Stimulated activated naive CD8-positive, alpha-beta T cell treated with anti-CD3 and anti-CD28 coated beads, Interleukin-15, amount 100 ng/mL, for 72 hours (primary cell): Measurements from ENCODE around the gene OCLN.
"Not testable (repeated sequence)": the region's sequence is repeated elsewhere in the genome, so short reads cannot be mapped to it uniquely, and the experiment has no call there.

ENCODE experiments used
- ATAC-seq: fragments of 150-1000 bp; cut with Tn5 transposase; 2 replicates; pipeline ENCODE4 v1.10.0; 2021; ENCODE audit warnings: mild to moderate bottlenecking, moderate library complexity
- DNase-seq, 2 donors: peaks; one replicate each; pipeline ENCODE4 v3.0.0; 2021 to 2022
- H3K27ac Mint-ChIP-seq, 2 donors: one replicate each; pipeline ENCODE4 v1.8.0; 2022; ENCODE audit warnings: mild to moderate bottlenecking in 2 of 2, mixed read lengths in 2 of 2, moderate library complexity in 2 of 2
- H3K27me3 Mint-ChIP-seq: one replicate; pipeline ENCODE4 v1.8.0; 2022; ENCODE audit warnings: mixed read lengths
- H3K4me1 Mint-ChIP-seq: one replicate; pipeline ENCODE4 v1.8.0; 2022; ENCODE audit warnings: mild to moderate bottlenecking, mixed read lengths
- H3K4me3 Mint-ChIP-seq, 2 donors: one replicate each; pipeline ENCODE4 v1.8.0; 2022; ENCODE audit warnings: mild to moderate bottlenecking in 2 of 2, mixed read lengths in 2 of 2, moderate library complexity in 1 of 2
- H3K9me3 Mint-ChIP-seq, 2 donors: one replicate each; pipeline ENCODE4 v1.8.0; 2022; ENCODE audit warnings: mixed read lengths in 2 of 2

Gene OCLN

DNA sequence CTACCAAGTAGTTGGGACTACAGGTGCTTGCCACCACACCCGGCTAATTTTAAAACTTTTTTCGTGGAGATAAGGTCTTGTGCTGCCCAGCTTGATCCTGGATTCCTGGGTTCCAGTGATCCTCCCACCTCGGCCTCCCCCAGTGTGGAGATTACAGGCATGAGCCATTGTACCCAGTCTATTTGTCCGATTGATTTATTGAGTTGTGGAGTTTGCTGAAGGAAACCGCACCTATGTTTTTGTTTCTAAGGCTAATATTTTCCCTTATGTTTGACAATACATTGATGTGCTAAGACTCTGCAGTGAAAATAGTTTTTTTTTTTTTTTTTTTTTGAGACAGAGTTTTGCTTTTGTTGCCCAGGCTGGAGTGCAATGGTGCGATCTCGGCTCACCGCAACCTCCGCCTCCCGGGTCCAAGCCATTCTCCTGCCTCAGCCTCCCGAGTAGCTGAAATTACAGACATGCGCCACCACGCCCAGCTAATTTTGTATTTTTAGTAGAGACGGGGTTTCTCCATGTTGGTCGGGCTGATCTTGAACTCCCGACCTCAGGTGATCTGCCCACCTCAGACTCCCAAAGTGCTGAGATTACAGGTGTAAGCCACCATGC is 20.0 kb upstream of the OCLN start:
- DNase-seq, H3K4me1 Mint-ChIP-seq, H3K27me3 Mint-ChIP-seq, H3K4me3 Mint-ChIP-seq, H3K9me3 Mint-ChIP-seq, ATAC-seq, H3K27ac Mint-ChIP-seq: not testable (repeated sequence)

DNA sequence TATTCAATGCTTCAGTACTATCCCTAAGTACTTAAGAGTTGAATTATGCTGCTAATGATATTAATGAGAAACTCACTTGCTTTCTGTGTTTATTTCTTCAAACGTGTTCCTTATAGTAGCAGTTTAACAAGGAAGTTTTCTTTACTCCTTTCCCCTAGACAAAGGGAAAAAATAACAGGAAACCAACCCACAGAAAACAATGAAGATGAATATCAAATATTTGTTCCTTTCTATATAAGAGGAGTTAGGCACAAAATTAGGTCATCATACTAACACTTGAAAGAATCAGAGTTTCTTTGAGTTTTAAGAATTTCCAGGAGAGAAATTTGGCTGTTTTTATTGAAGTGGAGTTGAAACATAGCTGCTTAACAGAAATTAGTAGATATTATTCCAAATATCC is 15.4 kb upstream of the OCLN start:
- Mint-ChIP-seq H3K4me1 (no peaks in the 10 kb centered on the region), H3K27ac (no peak overlapping the region), H3K27me3 (no peaks in the 10 kb centered on the region), H3K9me3 (no peaks in the 10 kb centered on the region), H3K4me3 (no peak overlapping the region)
- DNase-seq (no peak), ATAC-seq (no peak)

DNA sequence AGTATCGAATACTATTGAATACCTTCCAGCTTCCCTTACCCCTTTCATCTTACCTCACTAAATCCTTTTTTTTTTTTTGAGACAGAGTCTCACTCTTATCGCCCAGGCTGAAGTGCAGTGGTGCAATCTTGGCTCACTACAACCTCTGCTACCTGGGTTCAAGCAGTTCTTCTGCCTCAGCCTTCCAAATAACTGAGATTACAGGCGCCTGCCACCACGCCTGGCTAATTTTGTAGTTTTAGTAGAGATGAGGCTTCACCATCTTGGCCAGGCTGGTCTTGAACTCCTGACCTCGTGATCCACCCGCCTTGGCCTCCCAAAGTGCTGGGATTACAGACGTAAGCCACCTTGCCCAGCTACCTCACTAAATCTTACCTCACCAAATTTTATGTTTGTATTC is 14.3 kb upstream of the OCLN start:
- not testable (repeated sequence) for ATAC-seq, H3K9me3 Mint-ChIP-seq, DNase-seq, H3K4me1 Mint-ChIP-seq, H3K27me3 Mint-ChIP-seq, H3K4me3 Mint-ChIP-seq, H3K27ac Mint-ChIP-seq

DNA sequence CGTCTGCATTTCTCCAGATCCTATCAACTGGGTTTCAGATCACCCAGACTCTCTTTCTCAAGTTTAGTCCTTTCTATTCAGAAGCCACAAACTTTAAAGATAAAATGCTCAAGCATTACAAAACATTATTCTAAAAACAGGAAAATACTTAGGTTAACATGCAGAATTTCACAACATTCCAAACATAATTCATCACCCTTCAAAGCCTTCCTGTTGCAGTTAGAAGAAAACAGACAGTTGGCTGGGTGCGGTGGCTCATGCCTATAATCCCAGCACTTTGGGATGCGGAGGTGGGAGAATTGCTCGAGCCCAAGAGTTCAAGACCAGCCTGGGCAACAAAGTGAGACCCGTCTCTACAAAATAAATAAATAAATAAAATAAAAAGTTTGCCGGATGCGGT is 7.7 kb upstream of the OCLN start:
- Mint-ChIP-seq H3K9me3 (no peaks in the 10 kb centered on the region), H3K4me3 (no peak overlapping the region), H3K27ac (no peak overlapping the region), H3K27me3 (peaks cover 3% of the 10 kb centered on the region), H3K4me1 (no peaks in the 10 kb centered on the region)
- DNase-seq = no peak
- ATAC-seq = no peak

DNA sequence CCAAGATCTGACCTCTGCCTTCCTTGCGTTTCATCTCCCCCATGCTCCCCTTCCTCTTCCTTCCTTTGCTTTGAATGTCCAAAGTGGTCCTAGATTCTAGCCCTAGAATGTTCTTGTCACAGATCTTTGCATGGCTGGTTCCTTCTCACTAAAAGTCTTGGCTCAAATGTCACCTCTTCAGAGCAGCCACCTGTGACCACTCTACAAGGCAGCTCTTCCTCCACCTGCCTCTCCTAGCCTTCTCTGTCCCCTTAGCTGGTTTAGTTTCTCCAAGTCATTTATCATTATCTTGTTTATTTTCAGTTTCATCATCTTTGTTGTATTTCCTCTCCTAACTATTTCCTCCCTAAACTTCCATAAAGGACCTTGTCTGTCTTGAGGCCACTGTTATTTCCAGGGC is 7.1 kb upstream of the OCLN start:
- ATAC-seq (no peak), DNase-seq (no peak)
- peaks cover 9% of the 10 kb centered on the region for H3K27me3 Mint-ChIP-seq
- H3K4me1 Mint-ChIP-seq = no peaks in the 10 kb centered on the region
- no peak overlapping the region for H3K4me3 Mint-ChIP-seq
- no peaks in the 10 kb centered on the region for H3K9me3 Mint-ChIP-seq
- no peak overlapping the region for H3K27ac Mint-ChIP-seq

DNA sequence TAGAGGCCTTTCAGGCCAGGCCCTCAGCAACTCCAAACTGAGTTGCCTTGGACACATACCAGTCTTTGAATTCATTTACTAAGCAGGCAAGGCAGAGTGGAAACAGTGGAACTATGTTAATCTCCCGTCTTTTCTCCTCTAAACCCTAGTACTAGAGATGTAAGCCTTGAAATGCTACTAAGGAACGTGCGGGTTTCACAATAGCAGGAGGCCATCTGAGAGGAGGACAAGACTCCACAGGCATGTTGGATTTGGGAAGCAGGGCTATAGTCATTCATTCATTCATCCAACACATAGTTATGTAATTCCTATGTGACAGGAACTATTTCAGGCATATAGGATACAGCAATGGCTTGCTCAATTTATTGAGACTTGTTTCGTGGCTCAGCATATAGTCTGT is 3.3 kb upstream of the OCLN start:
- Mint-ChIP-seq H3K9me3 (no peaks in the 10 kb centered on the region), H3K4me1 (peaks cover 15% of the 10 kb centered on the region), H3K27ac (no peak overlapping the region), H3K4me3 (no peak overlapping the region), H3K27me3 (peaks cover 47% of the 10 kb centered on the region)
- DNase-seq (no peak), ATAC-seq (no peak)

DNA sequence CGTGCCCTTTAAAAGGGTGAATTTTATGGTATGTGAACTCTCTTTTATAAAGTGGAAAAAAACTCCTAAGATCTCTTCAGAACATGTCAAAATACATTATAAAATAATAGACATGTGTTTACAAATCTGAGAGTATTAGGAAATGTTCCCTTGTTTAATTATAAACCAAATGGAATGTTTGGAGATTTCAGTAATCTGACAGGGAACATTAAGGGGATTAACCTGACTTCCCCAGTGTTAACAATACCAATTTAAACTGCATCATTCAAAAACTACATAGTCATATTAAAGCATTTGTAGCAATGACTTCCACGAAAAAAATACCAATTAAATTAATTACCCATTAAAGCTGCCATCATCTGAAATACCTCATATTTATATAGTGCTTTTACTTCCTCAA is 1.6 kb upstream of the OCLN start:
- no peak overlapping the region for H3K4me3 Mint-ChIP-seq
- DNase-seq (no peak), ATAC-seq (no peak)
- H3K27me3 Mint-ChIP-seq = peaks cover 64% of the 10 kb centered on the region
- H3K4me1 Mint-ChIP-seq = peaks cover 15% of the 10 kb centered on the region
- no peaks in the 10 kb centered on the region for H3K9me3 Mint-ChIP-seq
- no peak overlapping the region for H3K27ac Mint-ChIP-seq

DNA sequence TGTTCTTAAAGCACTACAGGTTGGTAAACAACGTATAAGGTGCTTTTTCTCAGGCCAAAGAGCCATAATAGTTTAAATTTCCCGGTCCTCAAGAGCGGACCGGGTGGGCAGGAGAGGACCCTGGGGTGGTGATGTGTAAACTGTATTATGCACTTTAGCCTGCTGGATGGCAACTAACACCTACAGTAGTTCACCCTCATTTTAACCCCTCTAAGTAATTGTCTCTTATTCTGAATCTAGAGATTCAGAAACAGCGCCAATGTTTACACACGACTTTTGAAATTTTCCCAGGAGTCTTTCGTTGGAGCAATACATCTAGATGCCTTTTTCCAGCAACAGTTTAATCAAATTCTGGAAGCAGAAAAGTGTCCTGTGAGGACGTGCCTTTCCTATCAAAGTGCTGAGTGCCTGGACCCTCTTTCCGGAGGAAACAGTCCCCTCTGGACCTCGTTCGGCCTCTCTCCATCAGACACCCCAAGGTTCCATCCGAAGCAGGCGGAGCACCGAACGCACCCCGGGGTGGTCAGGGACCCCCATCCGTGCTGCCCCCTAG is 676 bp upstream of the OCLN start:
- peak overlapping the region; percentile 82 to 85 for H3K4me3 Mint-ChIP-seq
- no peak for ATAC-seq
- DNase-seq = no peak
- peaks cover 66% of the 10 kb centered on the region for H3K27me3 Mint-ChIP-seq
- H3K27ac Mint-ChIP-seq = no peak overlapping the region
- H3K4me1 Mint-ChIP-seq = peaks cover 15% of the 10 kb centered on the region
- no peaks in the 10 kb centered on the region for H3K9me3 Mint-ChIP-seq

DNA sequence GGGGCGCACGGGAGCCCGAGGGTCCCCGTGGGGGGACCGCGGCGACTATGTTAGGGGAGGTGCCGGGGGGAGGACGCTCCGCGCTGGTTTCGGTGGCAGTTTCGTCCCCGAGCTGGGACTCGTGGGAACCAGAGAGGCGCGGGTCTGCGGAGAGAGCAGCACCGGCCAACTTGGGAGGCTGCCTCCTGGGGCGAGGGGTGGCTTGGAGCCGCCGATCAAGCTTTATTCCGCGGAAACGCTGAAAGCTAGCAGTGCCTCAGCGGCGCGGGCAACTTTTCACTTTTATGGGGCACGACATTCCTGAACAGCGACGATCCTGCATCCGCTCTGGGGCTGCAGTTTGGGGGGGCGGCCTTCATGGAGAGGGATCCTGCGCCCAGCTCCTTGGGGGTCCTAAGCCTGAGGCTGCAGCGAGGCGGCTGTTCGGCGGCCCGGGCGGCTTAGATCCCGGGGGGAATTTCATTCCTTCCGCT is 369 bp downstream of the OCLN start:
- ATAC-seq = peak; percentile 71
- H3K27me3 Mint-ChIP-seq = peaks cover 77% of the 10 kb centered on the region
- peak in 1 of 2 donors; percentile 22 for DNase-seq
- H3K4me1 Mint-ChIP-seq = peaks cover 15% of the 10 kb centered on the region
- H3K27ac Mint-ChIP-seq = no peak overlapping the region
- no peaks in the 10 kb centered on the region for H3K9me3 Mint-ChIP-seq
- H3K4me3 Mint-ChIP-seq = peak overlapping the region; percentile 82 to 85

DNA sequence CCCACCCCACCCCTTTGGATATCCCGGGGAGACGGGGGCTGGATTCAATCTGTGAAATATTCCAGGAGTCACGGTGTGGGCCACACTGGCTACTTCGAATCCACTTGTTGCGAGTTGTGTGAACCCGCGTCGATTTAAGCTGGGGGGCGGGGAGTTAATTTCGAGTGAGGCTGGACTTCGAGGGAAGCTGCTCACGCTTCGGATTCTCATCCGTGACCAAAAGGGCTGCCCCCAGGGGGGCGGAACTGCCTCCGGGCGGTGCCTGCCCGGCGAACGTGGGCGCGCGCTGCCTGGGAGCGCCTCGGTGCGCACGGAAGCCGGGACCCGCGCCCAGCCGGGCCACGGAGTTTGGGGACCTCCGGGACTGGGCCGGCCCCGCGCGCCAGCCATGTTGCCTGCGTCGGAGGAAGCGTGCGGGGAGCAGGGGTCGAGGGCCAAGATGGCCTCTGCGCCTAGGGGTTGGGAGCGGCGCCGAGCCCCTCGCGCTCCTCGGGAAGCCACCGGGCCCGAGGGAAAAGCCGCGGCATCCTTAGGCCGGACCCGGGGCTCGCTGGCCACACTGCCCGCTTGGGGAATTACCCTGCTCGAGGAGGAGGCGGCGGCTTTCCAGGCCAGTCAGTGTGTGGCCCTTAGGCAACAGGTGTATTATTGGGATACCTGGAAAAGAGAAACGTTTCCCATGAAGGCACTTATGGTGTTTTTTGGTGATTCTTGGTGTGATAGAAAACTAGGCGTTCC is 975 bp downstream of the OCLN start:
- Mint-ChIP-seq H3K4me3 (peak overlapping the region; percentile 82 to 85), H3K4me1 (peaks cover 15% of the 10 kb centered on the region), H3K27me3 (peaks cover 79% of the 10 kb centered on the region), H3K9me3 (no peaks in the 10 kb centered on the region), H3K27ac (no peak overlapping the region)
- DNase-seq (peak; percentile 11 to 32), ATAC-seq (peak; percentile 73)

DNA sequence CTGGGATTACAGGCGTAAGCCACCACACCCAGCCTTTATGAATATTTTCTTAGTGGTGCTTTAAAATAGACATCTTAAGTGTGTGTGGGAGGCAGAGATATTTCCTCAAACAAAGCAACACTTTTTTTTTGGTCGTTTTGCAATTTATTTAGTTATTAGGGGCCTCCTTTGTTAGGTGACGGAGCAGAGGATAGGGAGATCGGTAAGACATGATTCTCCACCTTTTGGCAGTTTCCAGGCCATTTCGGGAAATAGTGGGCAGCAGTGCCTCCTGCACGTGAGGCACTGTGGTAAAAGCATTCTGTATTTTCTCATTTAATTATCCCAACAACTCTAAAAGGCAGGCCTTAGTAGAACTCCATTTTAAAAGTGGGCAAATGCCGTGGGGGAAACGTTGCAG is 1.9 kb downstream of the OCLN start:
- H3K27me3 Mint-ChIP-seq = peaks cover 79% of the 10 kb centered on the region
- H3K4me1 Mint-ChIP-seq = peaks cover 15% of the 10 kb centered on the region
- ATAC-seq = no peak
- H3K4me3 Mint-ChIP-seq = peak overlapping the region in 1 of 2 donors; percentile 44
- no peak for DNase-seq
- H3K27ac Mint-ChIP-seq = no peak overlapping the region
- no peaks in the 10 kb centered on the region for H3K9me3 Mint-ChIP-seq

DNA sequence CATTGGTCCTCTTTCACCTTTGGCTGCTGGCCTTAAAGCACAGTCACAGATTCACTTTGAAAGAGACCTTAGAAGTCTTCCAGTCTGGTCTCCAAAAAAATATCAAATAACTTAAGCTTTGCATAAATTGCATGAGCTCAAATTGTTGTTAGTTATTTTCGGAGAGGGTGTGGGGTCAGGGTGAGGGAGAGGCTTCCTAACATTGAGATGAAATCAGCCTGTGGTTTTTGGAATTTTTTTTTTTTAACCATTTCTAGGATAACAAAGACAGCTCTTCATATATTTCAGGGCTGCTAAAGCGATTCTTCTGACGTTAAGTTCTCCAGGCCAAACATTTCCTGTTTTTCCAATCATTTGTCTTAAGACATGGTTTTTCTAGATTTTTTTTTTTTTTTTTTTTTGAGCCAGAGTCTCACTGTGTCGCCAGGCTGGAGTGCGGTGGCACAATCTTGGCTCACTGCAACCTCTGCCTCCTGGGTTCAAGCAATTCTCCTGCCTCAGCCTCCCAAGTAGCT is 4.5 kb downstream of the OCLN start:
- peaks cover 54% of the 10 kb centered on the region for H3K27me3 Mint-ChIP-seq
- DNase-seq (no peak), ATAC-seq (no peak)
- no peak overlapping the region for H3K4me3 Mint-ChIP-seq
- H3K9me3 Mint-ChIP-seq = no peaks in the 10 kb centered on the region
- H3K27ac Mint-ChIP-seq = no peak overlapping the region
- H3K4me1 Mint-ChIP-seq = peaks cover 13% of the 10 kb centered on the region

DNA sequence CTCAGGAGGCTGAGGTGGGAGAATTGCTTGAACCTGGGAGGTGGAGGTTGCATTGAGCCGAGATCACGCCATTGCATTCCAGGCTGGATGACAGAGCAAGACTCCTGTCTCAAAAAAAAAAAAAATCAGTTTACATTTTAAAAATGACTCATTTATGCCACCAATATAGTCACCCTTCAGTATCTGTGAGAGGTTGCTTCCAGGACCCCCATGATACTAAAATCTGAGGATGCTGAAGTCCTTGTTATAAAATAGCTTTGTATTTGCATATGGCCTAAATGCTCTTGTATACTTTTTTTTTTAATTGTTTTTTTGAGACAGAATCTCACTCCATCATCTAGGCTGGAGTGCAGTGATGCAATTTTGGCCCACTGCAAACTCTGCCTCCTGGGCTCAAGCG is 5.8 kb downstream of the OCLN start:
- Mint-ChIP-seq H3K4me3 (no peak overlapping the region), H3K4me1 (no peaks in the 10 kb centered on the region), H3K27ac (no peak overlapping the region), H3K27me3 (peaks cover 51% of the 10 kb centered on the region), H3K9me3 (no peaks in the 10 kb centered on the region)
- DNase-seq (no peak), ATAC-seq (no peak)

DNA sequence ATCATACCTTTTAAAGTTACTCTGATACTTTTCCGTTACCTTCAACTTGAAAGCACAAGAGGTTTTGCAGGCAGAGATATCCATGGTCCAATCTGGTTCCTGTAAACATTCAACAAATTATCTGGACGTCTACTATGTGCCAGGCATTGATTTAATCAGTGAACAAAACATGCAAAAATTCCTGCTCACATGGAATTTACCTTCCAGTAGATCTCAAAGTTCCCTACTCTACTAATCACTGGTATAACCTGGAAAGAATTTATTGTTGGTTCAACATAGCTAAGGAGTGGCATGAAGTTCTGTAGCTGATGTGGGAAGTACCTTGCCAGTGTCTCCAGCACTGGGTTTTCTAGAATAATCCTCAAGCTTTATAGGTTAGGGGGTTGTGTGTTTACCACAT is 9.8 kb downstream of the OCLN start:
- Mint-ChIP-seq H3K27ac (no peak overlapping the region), H3K4me1 (no peaks in the 10 kb centered on the region), H3K4me3 (no peak overlapping the region), H3K9me3 (no peaks in the 10 kb centered on the region), H3K27me3 (peaks cover 20% of the 10 kb centered on the region)
- DNase-seq (no peak), ATAC-seq (no peak)

DNA sequence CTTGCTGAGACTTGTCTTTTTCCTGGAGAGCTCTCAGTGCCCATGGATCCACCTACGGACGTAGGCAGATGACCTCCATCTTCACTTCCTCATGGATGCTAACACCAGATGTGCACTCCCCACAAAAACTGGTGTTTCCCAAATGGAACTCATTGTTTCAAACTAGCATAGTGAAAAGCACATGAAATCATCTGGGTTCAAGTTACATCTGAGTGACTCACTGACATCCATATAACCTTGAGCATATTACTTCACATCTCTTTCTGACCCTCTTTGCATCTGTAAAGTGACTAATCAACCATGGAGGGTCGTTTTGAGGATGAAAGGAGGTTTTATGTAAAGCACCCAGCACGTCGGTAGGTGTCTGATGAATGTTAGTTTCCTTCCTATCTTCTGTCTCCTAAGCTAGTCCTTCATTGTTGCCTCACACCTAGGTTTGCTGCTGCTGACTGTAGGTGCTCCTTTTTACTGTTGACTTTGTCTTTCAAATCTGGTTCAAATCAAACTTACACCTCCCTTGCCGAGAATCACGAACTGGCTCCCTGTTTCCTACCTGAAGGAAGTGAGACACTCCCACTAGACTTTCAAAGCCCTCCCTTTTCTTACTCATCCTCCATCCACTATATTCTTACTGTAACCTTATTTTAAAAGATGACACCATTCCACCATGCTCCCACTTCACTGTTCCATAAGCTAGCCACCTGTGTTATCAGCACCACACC is 10.3 kb downstream of the OCLN start:
- Mint-ChIP-seq H3K4me3 (no peak overlapping the region), H3K4me1 (no peaks in the 10 kb centered on the region), H3K27ac (no peak overlapping the region), H3K9me3 (no peaks in the 10 kb centered on the region), H3K27me3 (peaks cover 14% of the 10 kb centered on the region)
- ATAC-seq (no peak), DNase-seq (no peak)

DNA sequence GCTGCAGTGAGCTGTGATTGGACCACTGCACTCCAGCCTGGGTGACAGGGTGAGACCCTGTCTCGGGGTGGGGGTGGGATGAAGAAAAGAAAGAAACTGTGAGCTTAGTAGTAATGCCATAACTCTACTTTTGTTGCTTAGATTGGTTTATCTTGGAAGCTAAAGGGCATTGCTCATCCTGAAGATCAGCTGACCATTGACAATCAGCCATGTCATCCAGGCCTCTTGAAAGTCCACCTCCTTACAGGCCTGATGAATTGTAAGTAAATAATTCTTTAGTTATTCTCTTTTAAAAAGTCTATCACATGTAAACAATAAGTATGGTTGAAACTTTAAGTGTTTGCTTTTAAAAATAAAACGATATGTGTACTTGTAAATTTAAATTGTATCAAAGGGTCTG is 11.4 kb downstream of the OCLN start:
- ATAC-seq (no peak), DNase-seq (no peak)
- Mint-ChIP-seq H3K4me1 (no peaks in the 10 kb centered on the region), H3K9me3 (no peaks in the 10 kb centered on the region), H3K27me3 (peaks cover 12% of the 10 kb centered on the region), H3K4me3 (no peak overlapping the region), H3K27ac (no peak overlapping the region)
